H9 (cell line): ENCODE results near the gene CSNK1G1. TPM values are rescaled to one million over a fixed set of nuclear protein-coding genes. Genes with fewer than 3 reads are reported as not detected.

Experiments
- DNase-seq: peaks from one replicate; pipeline ENCODE4 v3.0.0-alpha.2; 2017
- H2AFZ ChIP-seq: one replicate; pipeline ENCODE4 v1.6.1; 2013; ENCODE audit warnings: mild to moderate bottlenecking, low read length, control low read depth, moderate library complexity
- H2AK5ac ChIP-seq: 2 replicates; pipeline ENCODE4 v1.6.1; 2013; ENCODE audit warnings: low read length, control low read depth, mixed read lengths; ENCODE audit not compliant: insufficient read length
- H2BK120ac ChIP-seq: one replicate; pipeline ENCODE4 v1.6.1; 2013; ENCODE audit warnings: low read depth, mild to moderate bottlenecking, low read length, control low read depth, inconsistent platforms; ENCODE audit not compliant: poor library complexity, severe bottlenecking
- H2BK12ac ChIP-seq: 2 replicates; pipeline ENCODE4 v1.6.1; 2013; ENCODE audit warnings: low read length, control low read depth, mixed read lengths, low read depth; ENCODE audit not compliant: insufficient read length
- H2BK15ac ChIP-seq: 2 replicates; pipeline ENCODE4 v1.6.1; 2013; ENCODE audit warnings: low read depth, low read length, control low read depth
- H2BK20ac ChIP-seq: one replicate; pipeline ENCODE4 v1.6.1; 2013; ENCODE audit warnings: low read depth, mild to moderate bottlenecking, low read length, control low read depth, inconsistent platforms; ENCODE audit not compliant: poor library complexity, severe bottlenecking
- H2BK5ac ChIP-seq: 2 replicates; pipeline ENCODE4 v1.6.1; 2013; ENCODE audit warnings: low read length, control low read depth, mixed read lengths; ENCODE audit not compliant: insufficient read length
- H3K14ac ChIP-seq: 2 replicates; pipeline ENCODE4 v1.6.1; 2013; ENCODE audit warnings: low read length, control low read depth; ENCODE audit not compliant: insufficient read depth
- H3K18ac ChIP-seq: 2 replicates; pipeline ENCODE4 v1.6.1; 2013; ENCODE audit warnings: low read depth, mild to moderate bottlenecking, mixed read lengths, low read length, control low read depth; ENCODE audit not compliant: insufficient read length
- H3K23ac ChIP-seq: 2 replicates; pipeline ENCODE4 v1.6.1; 2013; ENCODE audit warnings: low read length, control low read depth, mixed read lengths, low read depth; ENCODE audit not compliant: insufficient read length
- H3K23me2 ChIP-seq: 2 replicates; pipeline ENCODE4 v1.6.1; 2013; ENCODE audit warnings: low read depth, mild to moderate bottlenecking, mixed read lengths, low read length, control low read depth; ENCODE audit not compliant: insufficient read length, poor library complexity, severe bottlenecking
- H3K27ac ChIP-seq: 2 replicates; pipeline ENCODE4 v1.5.1; 2013; ENCODE audit warnings: low read length, control low read depth, mixed read lengths, low read depth; ENCODE audit not compliant: insufficient read length
- H3K27me3 ChIP-seq: 2 replicates; pipeline ENCODE4 v1.6.1; 2013; ENCODE audit warnings: low read length, control low read depth, inconsistent platforms; ENCODE audit not compliant: insufficient read depth
- H3K4ac ChIP-seq: 2 replicates; pipeline ENCODE4 v1.6.1; 2013; ENCODE audit warnings: low read depth, mild to moderate bottlenecking, control low read depth, inconsistent platforms, low read length, moderate library complexity
- H3K4me1 ChIP-seq: 2 replicates; pipeline ENCODE4 v1.6.1; 2013; ENCODE audit warnings: low read length, control low read depth, inconsistent platforms; ENCODE audit not compliant: insufficient read depth
- H3K4me2 ChIP-seq: 2 replicates; pipeline ENCODE4 v1.6.1; 2013; ENCODE audit warnings: low read length, control low read depth, mixed read lengths; ENCODE audit not compliant: insufficient read length, insufficient read depth
- H3K56ac ChIP-seq: 2 replicates; pipeline ENCODE4 v1.6.1; 2013; ENCODE audit warnings: low read depth, mild to moderate bottlenecking, mixed read lengths, low read length, control low read depth; ENCODE audit not compliant: insufficient read length
- H3K79me1 ChIP-seq: 2 replicates; pipeline ENCODE4 v1.6.1; 2013; ENCODE audit warnings: low read depth, mild to moderate bottlenecking, moderate library complexity, low read length, control low read depth, inconsistent platforms; ENCODE audit not compliant: insufficient read depth, poor library complexity, severe bottlenecking
- H3K79me2 ChIP-seq: 2 replicates; pipeline ENCODE4 v1.6.1; 2013; ENCODE audit warnings: low read length, control low read depth, inconsistent platforms; ENCODE audit not compliant: insufficient read depth
- H3K9ac ChIP-seq: 2 replicates; pipeline ENCODE4 v1.6.1; 2013; ENCODE audit warnings: low read length, control low read depth, mixed read lengths; ENCODE audit not compliant: insufficient read length; ENCODE audit errors: extremely low read depth
- H3K9me3 ChIP-seq: one replicate; pipeline ENCODE4 v1.6.1; 2013; ENCODE audit warnings: low read depth, low read length, inconsistent platforms; ENCODE audit not compliant: control insufficient read depth
- H3T11ph ChIP-seq: one replicate; pipeline ENCODE4 v1.6.1; 2013; ENCODE audit warnings: mild to moderate bottlenecking, low read length, control low read depth, inconsistent platforms
- H4K20me1 ChIP-seq: one replicate; pipeline ENCODE4 v1.6.1; 2013; ENCODE audit not compliant: control insufficient read depth, insufficient read length, insufficient read depth
- H4K5ac ChIP-seq: 2 replicates; pipeline ENCODE4 v1.6.1; 2013; ENCODE audit warnings: low read depth, mild to moderate bottlenecking, mixed read lengths, low read length, control low read depth; ENCODE audit not compliant: insufficient read length
- H4K8ac ChIP-seq: replicated peaks from 2 replicates; pipeline ENCODE4 v1.6.1; 2013; ENCODE audit warnings: low read length, control low read depth, mixed read lengths, low read depth; ENCODE audit not compliant: insufficient read length
- H4K91ac ChIP-seq: 2 replicates; pipeline ENCODE4 v1.6.1; 2013; ENCODE audit warnings: low read depth, mild to moderate bottlenecking, moderate library complexity, mixed read lengths, low read length, control low read depth; ENCODE audit not compliant: insufficient read length
- H3K27ac Mint-ChIP-seq, 3 experiments: 2 replicates in 2 of 3; 3 replicates in 1 of 3; pipeline ENCODE4 v1.8.0; 2020 to 2021; ENCODE audit warnings: mixed read lengths in 3 of 3, mild to moderate bottlenecking in 1 of 3, moderate library complexity in 1 of 3
- H3K27me3 Mint-ChIP-seq: 2 replicates; pipeline ENCODE4 v1.8.0; 2021; ENCODE audit warnings: low read depth, mild to moderate bottlenecking, moderate library complexity, mixed read lengths
- H3K36me3 Mint-ChIP-seq, 3 experiments: 2 replicates in 2 of 3; 3 replicates in 1 of 3; pipeline ENCODE4 v1.8.0; 2020 to 2021; ENCODE audit warnings: low read depth in 3 of 3, mixed read lengths in 3 of 3; ENCODE audit not compliant: insufficient read depth in 1 of 3
- H3K4me1 Mint-ChIP-seq, 2 experiments: 2 replicates each; pipeline ENCODE4 v1.8.0; 2020; ENCODE audit warnings: mixed read lengths in 2 of 2
- H3K4me3 Mint-ChIP-seq, 2 experiments: 2 replicates in 1 of 2; 3 replicates in 1 of 2; pipeline ENCODE4 v1.8.0; 2020 to 2021; ENCODE audit warnings: mild to moderate bottlenecking in 2 of 2, mixed read lengths in 2 of 2, moderate library complexity in 1 of 2
- H3K9me3 Mint-ChIP-seq, 2 experiments: 2 replicates in 1 of 2; 3 replicates in 1 of 2; pipeline ENCODE4 v1.8.0; 2020; ENCODE audit warnings: mild to moderate bottlenecking in 2 of 2, mixed read lengths in 2 of 2, moderate library complexity in 1 of 2
- CTCF ChIP-seq: fragments of 200-600 bp; sonication (generic); conservative IDR thresholded peaks from 3 replicates; pipeline ENCODE4 v1.8.0; 2021; ENCODE audit warnings: antibody characterized with exemption, mild to moderate bottlenecking
- WGBS: extraction: QIAGEN DNeasy Blood & Tissue Kit; methylation state at CpG from one replicate; pipeline ENCODE4 v1.1.7; 2013; ENCODE audit warnings: missing lambda C conversion rate, low lambda C conversion rate, mixed read lengths; ENCODE audit not compliant: insufficient read length; ENCODE audit errors: extremely low coverage; 5-methylcytosine and 5-hydroxymethylcytosine counted together
- total RNA-seq: library from RNA; stranded (reverse); gene quantifications from 2 replicates; pipeline ENCODE4 v1.2.1, GENCODE V29; 2021

CSNK1G1 gene
- total RNA-seq, 1 experiment from 2014 or later: 17.1 TPM

GRCh38 chr15:64305261-64305660, 50.7 kb downstream of the CSNK1G1 start:
- H3K9ac ChIP-seq: no peak overlapping the region
- peaks cover 4% of the 10 kb centered on the region for H3K79me1 ChIP-seq
- no peaks in the 10 kb centered on the region for H4K20me1 ChIP-seq
- H3K9me3 ChIP-seq: no peaks in the 10 kb centered on the region
- no peak overlapping the region for H3K4me2 ChIP-seq
- no peak overlapping the region for H4K5ac ChIP-seq
- H4K91ac ChIP-seq: no peak overlapping the region
- no CpG with 5 or more reads among the region's 2 CpGs for WGBS
- no peak overlapping the region for H3K18ac ChIP-seq
- no peak overlapping the region for H4K8ac ChIP-seq
- no peak overlapping the region for H3K4me3 Mint-ChIP-seq
- no peak overlapping the region for H2BK20ac ChIP-seq
- no peak overlapping the region for H3K4ac ChIP-seq
- H3K14ac ChIP-seq: no peak overlapping the region
- peaks cover 25 to 29% of the 10 kb centered on the region in 2 experiments for H3K4me1 Mint-ChIP-seq
- peaks cover 8% of the 10 kb centered on the region in 2 experiments; a peak in 3 of 5 replicates for H3K9me3 Mint-ChIP-seq
- H3K27ac ChIP-seq: no peak overlapping the region
- H2BK120ac ChIP-seq: no peak overlapping the region
- H3K36me3 Mint-ChIP-seq: peaks cover under 1 to 31% (median 20%) of the 10 kb centered on the region in 3 experiments; a peak in 6 of 7 replicates
- H3K27ac Mint-ChIP-seq: peak overlapping the region; percentile 11 to 95 (median 56); a peak in 5 of 7 replicates
- H3K79me2 ChIP-seq: no peaks in the 10 kb centered on the region
- no peaks in the 10 kb centered on the region; the same call in 1 of the 2 replicates for H3K4me1 ChIP-seq
- TF ChIP-seq CTCF: no peak
- H3K23me2 ChIP-seq: no peaks in the 10 kb centered on the region
- H3T11ph ChIP-seq: no peak overlapping the region
- H2AK5ac ChIP-seq: no peak overlapping the region
- H2BK5ac ChIP-seq: no peak overlapping the region
- H3K27me3 ChIP-seq: no peaks in the 10 kb centered on the region
- H3K56ac ChIP-seq: no peak overlapping the region
- H2AFZ ChIP-seq: no peak overlapping the region
- no peak overlapping the region for H2BK15ac ChIP-seq
- H2BK12ac ChIP-seq: no peak overlapping the region
- DNase-seq: no peak
- no peak overlapping the region for H3K23ac ChIP-seq
- no peaks in the 10 kb centered on the region for H3K27me3 Mint-ChIP-seq
